ENCODE data around the gene FANCC. TPM values are rescaled to one million over a fixed set of nuclear protein-coding genes. Genes with fewer than 3 reads are reported as not detected.

FANCC gene
- total and polyA plus RNA-seq, 2 of the 13 experiments (the other 11 are each of a cell fraction or from before 2014, with no cell fraction given): 7.4 to 8.6 TPM

DNA sequence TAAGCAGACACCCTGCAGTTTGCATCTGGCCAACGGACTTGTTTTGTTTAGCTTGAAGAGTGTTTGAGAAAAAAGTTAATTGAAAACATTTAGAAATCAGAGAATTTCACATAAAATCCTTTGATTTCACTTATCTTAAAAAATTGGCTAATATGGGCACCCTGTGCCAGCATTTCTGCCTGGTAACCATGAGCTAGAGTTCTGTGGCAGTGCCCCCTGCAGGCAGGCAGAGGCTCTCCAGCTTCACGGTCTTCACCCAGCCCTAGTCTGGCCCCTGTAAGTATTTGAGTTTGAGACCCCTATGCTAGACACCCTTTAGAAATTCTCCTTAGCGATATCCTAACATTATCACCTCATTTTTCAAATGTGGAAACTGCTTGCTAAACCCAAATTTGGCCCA, 18.8 kb upstream of the FANCC start (continued):
- TF ChIP-seq ZNF543 (CRISPR knock-in tag; IDR thresholded peaks at IDR 0.05) (no peak), ZNF468 (CRISPR knock-in tag; IDR thresholded peaks at IDR 0.05) (no peak), STAG1 (CRISPR knock-in tag; IDR thresholded peaks at IDR 0.05) (peak; percentile 61), ZNF12 (CRISPR knock-in tag; IDR thresholded peaks at IDR 0.05) (no peak), CCAR2 (optimal IDR thresholded peaks at IDR 0.05; ENCODE audit: low read depth, low read length) (no peak), MTF2 (CRISPR knock-in tag; IDR thresholded peaks at IDR 0.05; ENCODE audit: borderline replicate concordance) (no peak), MYPOP (CRISPR knock-in tag; IDR thresholded peaks at IDR 0.05) (no peak), TARDBP (CRISPR knock-in tag; IDR thresholded peaks at IDR 0.05) (no peak), RFXANK (CRISPR knock-in tag; IDR thresholded peaks at IDR 0.05) (0 out of 2 replicates have a peak, but pooled peaks have one; percentile 39), DBP (CRISPR knock-in tag; IDR thresholded peaks at IDR 0.05; ENCODE audit: not compliant biosample characterization) (no peak), GLI4 (CRISPR knock-in tag; IDR thresholded peaks at IDR 0.05; ENCODE audit: borderline replicate concordance) (no peak), CENPX (CRISPR knock-in tag; IDR thresholded peaks at IDR 0.05) (no peak), ZSCAN12 (CRISPR knock-in tag; IDR thresholded peaks at IDR 0.05) (no peak), ZBTB38 (CRISPR knock-in tag; IDR thresholded peaks at IDR 0.05) (no peak), YEATS4 (CRISPR knock-in tag; IDR thresholded peaks at IDR 0.05; ENCODE audit: borderline replicate concordance) (no peak), TEAD3 (CRISPR knock-in tag; optimal IDR thresholded peaks at IDR 0.05; ENCODE audit: borderline replicate concordance) (peak; percentile 14), ZNF101 (CRISPR knock-in tag; IDR thresholded peaks at IDR 0.05; ENCODE audit: borderline replicate concordance, low read depth) (no peak), ZNF562 (CRISPR knock-in tag; IDR thresholded peaks at IDR 0.05; ENCODE audit: borderline replicate concordance) (no peak), TP53 (CRISPR knock-in tag; conservative IDR thresholded peaks at IDR 0.05) (no peak)
- TF ChIP-seq, protein P1, sequence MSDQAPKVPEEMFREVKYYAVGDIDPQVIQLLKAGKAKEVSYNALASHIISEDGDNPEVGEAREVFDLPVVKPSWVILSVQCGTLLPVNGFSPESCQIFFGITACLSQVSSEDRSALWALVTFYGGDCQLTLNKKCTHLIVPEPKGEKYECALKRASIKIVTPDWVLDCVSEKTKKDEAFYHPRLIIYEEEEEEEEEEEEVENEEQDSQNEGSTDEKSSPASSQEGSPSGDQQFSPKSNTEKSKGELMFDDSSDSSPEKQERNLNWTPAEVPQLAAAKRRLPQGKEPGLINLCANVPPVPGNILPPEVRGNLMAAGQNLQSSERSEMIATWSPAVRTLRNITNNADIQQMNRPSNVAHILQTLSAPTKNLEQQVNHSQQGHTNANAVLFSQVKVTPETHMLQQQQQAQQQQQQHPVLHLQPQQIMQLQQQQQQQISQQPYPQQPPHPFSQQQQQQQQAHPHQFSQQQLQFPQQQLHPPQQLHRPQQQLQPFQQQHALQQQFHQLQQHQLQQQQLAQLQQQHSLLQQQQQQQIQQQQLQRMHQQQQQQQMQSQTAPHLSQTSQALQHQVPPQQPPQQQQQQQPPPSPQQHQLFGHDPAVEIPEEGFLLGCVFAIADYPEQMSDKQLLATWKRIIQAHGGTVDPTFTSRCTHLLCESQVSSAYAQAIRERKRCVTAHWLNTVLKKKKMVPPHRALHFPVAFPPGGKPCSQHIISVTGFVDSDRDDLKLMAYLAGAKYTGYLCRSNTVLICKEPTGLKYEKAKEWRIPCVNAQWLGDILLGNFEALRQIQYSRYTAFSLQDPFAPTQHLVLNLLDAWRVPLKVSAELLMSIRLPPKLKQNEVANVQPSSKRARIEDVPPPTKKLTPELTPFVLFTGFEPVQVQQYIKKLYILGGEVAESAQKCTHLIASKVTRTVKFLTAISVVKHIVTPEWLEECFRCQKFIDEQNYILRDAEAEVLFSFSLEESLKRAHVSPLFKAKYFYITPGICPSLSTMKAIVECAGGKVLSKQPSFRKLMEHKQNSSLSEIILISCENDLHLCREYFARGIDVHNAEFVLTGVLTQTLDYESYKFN (CRISPR knock-in tag; conservative IDR thresholded peaks at IDR 0.05): no peak
- TF ChIP-seq, protein P2, sequence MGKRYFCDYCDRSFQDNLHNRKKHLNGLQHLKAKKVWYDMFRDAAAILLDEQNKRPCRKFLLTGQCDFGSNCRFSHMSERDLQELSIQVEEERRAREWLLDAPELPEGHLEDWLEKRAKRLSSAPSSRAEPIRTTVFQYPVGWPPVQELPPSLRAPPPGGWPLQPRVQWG (CRISPR knock-in tag; IDR thresholded peaks at IDR 0.05; ENCODE audit: borderline replicate concordance, low read depth): no peak
